Stimulated activated CD4-positive, alpha-beta T cell treated with anti-CD3 and anti-CD28 coated beads, Interleukin-4, amount 100 ng/mL, for 4 hours (primary cell): ENCODE data around the gene PCNX4.

Source experiments
- DNase-seq, 2 experiments: peaks; one replicate each; pipeline ENCODE4 v3.0.0-alpha.2; 2020

Gene PCNX4

GRCh38 chr14:60102389-60102788, 10.7 kb downstream of the PCNX4 start:
- no peak for DNase-seq

DNA sequence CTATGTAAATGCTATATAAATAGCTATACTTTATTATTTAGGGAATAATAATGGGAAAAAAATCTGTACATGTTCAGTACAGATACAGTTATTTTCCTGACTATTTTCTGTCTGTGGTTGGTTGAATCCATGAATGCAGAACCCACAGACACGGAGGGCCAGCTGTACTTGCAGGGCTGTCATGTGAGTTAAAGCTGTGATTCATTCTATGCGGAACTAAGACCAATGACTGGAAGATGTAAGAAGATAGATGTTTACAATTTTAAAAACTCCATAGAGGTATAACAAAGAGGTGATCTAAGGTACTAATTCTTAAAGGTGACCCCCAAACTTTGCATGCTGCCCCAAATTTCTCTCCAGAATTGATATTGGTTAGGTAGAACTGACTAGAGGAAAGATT, 14.6 kb downstream of the PCNX4 start:
- no peak for DNase-seq

- DNase-seq, result no peak
These were observed 15.8 kb downstream of the PCNX4 start for GRCh38 chr14:60107477-60107876.

DNA sequence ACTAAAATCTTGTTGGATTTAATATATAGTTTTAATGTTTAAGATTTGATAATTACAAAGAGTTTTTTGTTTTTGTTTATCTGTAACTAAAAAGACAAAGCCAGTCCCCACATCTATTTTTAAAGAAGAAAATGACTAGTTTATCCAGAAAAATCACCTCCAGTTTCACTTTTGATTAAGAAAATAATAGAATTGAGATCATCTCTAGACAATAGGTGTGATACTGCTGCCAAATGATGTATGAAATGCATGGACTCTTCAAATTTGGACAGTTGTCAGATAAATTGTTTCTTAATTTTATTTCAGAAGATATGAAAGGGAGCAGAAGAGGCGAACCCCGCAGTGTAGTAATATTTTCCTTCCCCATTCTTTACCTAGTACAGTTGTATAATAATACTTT, 20.0 kb downstream of the PCNX4 start:
- DNase-seq, result no peak

DNA sequence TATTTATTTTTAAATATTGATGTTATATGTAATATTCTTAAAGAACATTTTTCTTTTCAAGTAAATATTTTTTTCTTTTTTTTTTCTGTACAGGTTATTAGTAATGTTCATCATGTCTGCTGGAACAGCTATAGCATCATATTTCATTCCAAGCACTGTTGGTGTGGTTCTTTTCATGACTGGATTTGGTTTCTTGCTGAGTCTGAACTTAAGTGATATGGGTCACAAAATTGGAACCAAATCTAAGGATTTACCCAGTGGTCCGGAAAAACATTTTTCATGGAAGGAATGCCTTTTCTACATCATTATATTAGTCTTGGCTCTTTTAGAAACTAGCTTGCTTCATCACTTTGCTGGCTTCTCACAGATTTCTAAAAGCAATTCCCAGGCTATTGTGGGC, 23.2 kb downstream of the PCNX4 start:
- no peak for DNase-seq

DNA sequence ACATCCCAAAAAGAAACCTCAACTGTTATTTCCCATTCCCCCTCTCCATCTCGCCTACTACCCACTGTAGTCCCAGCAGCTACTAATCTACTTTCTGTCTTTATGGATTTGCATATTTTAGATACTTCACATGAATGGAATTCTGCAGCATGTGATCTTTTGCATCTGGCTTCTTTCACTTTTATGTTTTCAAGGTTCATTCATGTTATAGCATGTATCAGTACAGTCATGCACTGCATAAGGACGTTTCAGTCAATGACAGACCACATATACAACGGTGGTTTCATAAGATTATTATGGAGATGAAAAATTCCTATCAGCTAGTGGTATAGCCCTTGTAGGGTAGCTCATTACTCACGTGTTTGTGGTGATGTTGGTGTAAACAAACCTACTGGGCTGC, 24.5 kb downstream of the PCNX4 start:
- no peak for DNase-seq

DNA sequence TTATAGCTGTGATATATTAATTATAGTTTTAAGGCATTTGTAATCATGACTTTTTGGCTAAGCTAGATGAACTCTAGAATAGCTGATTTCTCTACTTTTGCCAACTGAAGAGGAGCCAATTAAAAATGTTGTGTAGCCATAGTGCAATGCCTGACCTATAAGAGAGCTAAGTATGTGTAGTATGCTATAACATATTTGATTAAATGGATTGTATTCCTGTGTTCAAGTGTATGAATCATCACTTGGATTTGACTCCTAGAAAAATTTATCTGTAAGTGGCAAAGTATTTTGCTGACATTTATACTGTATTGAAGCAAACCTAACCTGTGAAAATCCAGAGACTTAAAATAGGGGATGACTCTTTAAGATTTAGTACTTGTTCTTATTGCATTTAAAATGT, 34.2 kb downstream of the PCNX4 start:
- no peak for DNase-seq

DNA sequence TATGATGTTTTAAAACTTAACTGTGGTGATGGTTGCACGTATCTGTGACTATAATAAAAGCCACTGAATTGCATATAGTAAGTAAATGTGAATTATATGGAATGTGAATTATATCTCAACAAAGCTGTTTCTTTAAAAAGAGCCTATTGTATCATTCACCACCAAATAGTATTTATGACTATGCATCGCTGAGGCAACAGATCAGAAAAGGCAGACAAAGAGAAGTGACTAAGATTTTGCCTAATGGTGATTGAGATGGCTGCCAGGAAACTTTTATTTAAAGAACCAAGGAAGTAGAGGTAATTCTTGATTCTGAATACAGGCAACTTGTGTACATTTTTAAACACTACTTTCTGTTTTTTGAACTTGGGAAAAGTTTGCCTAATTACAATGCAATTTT, 41.8 kb downstream of the PCNX4 start:
- no peak for DNase-seq

DNA sequence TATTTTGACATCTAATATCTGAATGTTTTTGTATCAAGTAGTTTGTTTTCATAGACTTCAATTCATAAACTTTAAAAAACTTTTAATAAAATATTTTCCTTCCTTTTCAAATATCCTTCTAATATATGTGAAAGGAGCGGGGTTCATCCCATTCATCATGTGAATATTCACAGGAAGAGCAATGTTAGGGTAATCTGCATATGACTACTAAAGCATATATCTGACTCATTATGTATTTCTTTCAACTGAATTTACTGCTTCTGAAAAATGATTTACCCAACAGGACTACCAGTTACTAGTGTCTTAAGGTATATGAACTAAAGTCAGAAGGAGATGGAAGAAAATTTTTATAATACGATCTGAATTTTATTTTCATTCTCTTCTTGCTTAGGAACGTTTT, 43.0 kb downstream of the PCNX4 start:
- no peak for DNase-seq

- peak; percentile 49 to 77 for DNase-seq
These were observed 60.0 kb downstream of the PCNX4 start for GRCh38 chr14:60151715-60152114.

DNA sequence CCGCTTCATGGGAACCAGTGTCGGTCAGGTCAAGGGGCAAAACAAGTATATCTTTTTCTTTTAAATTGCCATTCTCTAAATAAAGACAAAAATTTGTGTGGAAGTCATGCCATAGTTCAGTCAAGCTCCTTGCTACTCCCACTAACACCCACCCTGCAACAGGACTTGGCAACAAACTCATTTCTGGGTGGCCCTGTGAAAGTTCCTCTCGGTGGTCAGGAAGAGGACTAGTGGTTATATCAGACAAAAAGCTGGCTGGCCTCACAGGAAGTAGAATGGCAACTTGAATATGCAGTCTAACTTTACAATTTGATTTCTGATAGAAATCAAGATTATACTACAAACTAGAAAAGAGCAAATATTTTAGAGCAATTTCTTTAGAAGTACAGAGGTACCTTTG, 62.3 kb downstream of the PCNX4 start:
- DNase-seq, result no peak

- no peak for DNase-seq
These were observed 62.9 kb downstream of the PCNX4 start for GRCh38 chr14:60154671-60155070.

DNA sequence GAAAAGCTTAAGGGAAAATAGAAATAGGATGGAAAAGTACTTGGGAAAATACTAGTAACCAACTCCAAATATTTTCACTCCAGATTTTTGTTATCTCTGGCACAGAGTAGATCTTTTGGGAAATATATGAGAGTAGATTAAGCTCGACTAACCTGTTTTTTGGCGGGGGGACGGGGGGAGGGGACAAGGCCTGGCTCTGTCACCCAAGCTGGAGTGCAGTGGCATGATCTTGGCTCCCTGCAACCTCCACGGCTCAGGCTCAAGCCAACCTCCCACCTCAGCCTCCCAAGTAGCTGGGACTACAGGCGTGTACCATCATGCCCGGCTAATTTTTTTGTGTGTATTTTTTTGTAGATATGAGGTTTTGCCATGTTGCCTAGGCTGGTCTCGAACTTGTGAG, 68.7 kb downstream of the PCNX4 start:
- no peak for DNase-seq

DNA sequence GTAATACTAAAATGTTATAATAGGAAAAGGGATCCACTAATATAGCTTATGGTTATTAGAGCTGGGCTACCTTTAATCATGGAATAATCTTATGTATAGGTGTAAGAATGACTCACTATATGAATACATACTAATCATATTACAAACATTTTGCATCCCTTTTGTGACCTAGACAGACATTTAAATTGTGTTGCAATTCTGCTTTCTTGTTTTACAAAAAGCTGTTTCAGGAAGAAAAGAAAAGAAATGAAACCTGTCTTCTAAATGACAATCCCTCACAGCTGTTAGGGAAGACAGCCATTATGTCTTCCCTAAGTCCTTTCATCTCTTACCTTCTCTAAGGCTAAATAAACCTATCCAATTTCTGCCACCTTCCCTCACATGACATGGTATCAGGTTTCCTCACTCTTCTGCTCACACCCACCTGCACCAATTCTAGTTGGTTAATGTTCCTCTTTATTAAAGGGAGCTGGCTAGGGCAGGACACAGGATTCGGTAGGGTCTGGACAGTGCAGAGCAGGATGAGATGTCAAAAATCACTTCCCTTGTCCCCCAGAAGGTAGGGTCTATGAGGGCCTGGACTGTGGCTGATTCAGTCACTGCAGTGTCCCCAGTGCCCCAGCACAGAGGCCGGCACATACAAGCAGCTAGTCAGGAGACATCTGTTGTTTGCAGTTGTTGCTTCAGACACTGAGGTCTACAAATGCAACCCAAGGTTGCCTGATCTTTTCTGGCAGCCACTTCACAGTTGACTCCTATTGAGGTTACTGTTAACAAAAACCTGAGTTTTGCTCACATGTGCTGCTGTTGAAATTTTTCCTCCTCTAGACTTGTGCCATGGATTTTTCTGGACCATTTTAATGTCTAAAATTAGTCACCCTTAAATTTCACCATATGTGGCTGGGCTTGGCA, 69.7 kb downstream of the PCNX4 start:
- no peak for DNase-seq

GRCh38 chr14:60163693-60164092, 72.0 kb downstream of the PCNX4 start:
- no peak for DNase-seq

DNA sequence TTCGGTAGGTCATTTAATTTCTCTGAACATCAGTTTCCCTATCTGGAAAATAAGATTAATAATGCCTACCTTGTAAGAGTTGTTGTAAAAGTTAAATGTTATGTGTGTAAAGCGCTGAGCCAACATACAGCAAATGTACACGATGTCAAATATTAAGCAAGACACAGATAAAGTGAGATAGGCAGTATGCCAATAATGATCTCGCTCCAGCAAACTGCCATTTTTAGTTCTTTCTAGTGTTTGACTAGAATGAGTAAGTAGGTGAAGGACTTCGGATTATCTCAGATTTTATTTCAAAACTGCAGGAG, 72.6 kb downstream of the PCNX4 start:
- DNase-seq, result no peak

DNA sequence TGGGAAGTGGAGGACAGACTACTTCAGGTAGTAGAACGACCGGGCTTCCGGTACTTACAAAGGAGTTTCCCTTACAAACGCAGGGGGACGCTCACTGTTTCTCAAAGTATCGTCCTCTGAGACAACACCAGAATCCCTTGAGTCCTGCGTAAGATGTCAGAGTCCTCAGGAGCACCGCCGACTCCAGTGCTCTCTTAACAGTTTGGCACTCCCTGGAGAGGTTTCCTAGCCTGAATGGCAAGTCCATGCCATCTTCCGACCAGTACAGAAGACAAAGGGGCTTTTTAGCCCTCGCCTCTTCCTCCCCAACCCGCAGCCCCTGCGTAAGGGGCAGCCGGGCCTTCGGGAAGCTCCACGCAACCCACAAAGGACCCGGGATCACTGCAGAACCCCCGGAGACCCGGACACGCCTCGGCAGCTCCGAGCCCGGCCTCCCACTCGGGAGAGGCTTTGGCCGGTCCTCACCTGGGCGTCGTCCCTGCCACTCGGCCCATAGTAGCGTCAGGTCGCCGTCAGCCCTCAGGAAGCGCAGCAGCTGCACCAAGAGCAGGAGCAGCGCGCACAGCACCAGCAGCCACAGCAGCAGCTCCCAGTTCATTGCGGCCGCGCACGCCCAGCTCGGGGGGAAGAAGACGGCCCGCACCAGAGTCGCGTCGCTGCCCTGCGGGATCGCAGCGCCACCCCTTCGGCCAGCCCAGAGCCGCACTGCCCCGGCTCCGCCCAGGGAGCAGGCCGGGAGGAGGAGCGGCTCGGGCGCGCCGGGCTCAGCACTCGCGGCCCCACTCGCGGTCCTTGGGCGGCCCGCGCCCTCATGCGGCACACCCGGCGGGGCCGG, 73.2 kb downstream of the PCNX4 start, which contains the start of gene DHRS7:
Gene DHRS7 (minus strand): TSS at position 687 of the 835 bp plus-strand sequence. CDS start 89 bp downstream, at position 598.
- DNase-seq, result peak; percentile 59 to 66

DNA sequence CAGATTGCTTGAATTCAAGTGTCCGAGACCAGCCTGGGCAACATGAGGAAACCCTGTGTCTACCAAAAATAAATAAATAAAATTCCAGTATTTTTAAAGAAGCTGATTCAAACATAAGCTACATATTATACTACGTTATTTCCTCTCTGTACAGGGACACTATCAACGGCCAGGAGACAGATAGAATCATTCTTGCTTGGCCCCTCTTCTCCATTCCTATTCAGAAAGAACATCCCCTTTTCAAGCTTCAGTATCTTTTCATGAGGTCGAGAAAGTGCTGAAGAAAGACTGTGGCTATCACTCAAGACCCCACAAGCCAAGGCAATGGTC, 73.8 kb downstream of the PCNX4 start:
- no peak for DNase-seq

DNA sequence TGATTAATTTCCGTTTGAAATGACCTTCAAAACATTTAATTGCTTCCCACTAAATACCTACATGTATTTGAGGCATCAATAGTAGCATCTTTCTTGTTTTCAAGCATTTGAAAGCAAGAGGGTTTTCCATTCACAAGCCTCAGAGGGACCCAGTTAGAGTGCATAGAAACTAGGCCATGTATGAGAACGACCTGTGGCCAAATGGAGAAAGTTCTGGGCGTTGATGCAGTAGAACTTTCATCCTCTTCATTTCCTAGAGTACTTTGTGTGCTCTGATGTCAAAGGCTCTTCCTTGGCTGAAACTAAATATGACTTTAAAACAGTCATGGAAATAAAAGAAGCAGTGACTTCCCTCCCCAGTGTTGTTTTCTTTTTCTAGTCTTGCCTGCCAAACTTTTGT, 74.4 kb downstream of the PCNX4 start:
- no peak for DNase-seq

DNA sequence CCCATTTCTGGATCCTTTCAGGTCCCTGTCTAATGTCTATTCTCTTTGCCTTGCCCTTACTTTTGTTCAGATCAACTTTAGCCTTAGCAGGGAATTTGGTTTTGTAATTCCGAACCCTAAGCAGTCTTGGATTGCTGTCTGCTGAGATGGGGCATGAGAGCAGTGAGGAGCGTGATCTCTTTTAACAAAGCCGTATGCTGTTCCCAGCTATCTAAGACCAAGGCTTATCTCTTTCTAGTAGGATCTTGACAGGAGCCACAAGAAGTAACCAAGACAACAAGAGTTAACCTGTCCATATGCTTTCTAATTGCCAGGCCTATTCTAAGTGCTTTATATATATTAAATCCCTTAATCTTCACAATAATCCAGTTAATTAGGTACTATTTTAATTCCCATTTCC, 78.0 kb downstream of the PCNX4 start:
- no peak for DNase-seq

DNA sequence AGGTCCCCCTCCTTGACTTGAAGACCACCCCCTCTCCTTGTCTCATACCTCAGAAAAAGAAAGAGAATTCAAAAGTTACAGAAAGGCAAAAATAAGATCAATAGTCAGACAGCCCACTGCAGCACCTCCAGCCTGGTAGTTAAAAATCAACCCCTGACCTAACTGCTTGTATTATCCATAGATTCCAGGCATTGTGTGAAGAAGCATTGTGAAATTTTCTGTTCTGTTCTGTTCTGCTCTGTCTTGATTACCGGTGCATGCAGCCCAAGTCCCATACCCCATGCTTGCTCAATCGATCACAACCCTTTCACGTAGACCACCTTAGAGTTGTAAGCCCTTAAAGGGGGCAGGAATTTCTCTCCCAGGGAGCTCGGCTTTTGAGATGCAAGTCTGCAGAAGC, 79.2 kb downstream of the PCNX4 start:
- DNase-seq, result no peak

- no peak for DNase-seq
These were observed 80.0 kb downstream of the PCNX4 start for GRCh38 chr14:60171690-60172089.

DNA sequence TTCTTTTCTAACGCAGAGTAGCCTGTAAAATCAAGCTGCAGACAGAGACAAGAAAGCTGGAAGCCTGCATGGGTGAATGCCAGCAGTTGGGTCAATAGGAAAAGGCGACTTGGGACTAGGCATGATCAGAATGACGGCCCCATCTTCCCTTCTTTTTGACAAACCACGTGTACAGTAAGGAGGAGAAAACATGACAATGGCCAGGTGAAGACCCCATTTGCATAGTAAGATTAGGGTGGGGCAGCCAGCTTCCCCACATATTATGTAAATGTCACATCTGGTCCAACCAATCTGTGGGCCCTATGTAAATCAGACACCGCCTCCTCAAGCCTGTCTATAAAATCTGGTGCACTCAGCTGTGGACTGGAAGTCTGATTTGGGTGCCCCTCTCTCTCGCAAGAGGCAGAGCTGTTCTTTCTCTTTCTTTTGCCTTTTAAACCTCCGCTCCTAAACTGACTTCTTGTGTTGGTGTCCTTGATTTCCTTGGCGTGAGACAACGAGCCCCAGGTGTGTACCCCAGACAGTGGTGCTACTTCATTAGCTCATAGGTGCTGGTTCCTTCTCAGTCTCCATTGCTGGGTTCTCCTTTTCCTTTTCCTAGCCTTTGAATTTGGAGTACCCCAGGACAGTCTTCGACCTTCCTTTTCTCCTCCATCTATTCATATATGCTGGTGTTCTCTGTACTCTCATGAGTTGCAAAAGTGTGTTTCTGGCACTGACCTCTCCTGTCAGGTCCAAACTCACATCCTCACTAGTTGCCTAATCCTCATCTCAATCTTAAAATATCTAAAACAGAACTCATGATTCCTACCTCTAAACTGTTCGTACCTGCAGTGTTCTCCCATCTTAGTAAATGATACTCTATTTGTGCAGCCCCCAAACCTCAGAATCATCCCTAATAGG, 82.9 kb downstream of the PCNX4 start:
- no peak for DNase-seq
